ENCODE measurements around the gene ARSJ. TPM values are rescaled to one million over a fixed set of nuclear protein-coding genes. Genes with fewer than 3 reads are reported as not detected.
A peak's percentile ranks its signal among the peaks of the same experiment; 100 is the strongest.
"Not testable (repeated sequence)": the region's sequence is repeated elsewhere in the genome, so short reads cannot be mapped to it uniquely, and the experiment has no call there.

ARSJ gene
- total and polyA plus RNA-seq, 8 donors: 5.3 to 23.6 (median 7.5) TPM

GRCh38 chr4:114015444-114015899, 36.0 kb upstream of the ARSJ start:
- peak; percentile 22 for ATAC-seq
- no peaks in the 10 kb centered on the region for H3K36me3 ChIP-seq
- intact Hi-C loops (cut with DNase I): no loop called here

GRCh38 chr4:114013201-114013600, 33.8 kb upstream of the ARSJ start:
- H3K27me3 ChIP-seq; H3K27ac ChIP-seq; H3K9me3 ChIP-seq; H3K36me3 ChIP-seq; ATAC-seq; H3K4me3 ChIP-seq; DNase-seq; intact Hi-C loops (cut with DNase I); H3K4me1 ChIP-seq: not testable (repeated sequence)

More at GRCh38 chr4:114015444-114015899, 36.0 kb upstream of the ARSJ start:
- Histone ChIP-seq H3K4me1 (no peaks in the 10 kb centered on the region), H3K27ac (no peak overlapping the region), H3K27me3 (no peaks in the 10 kb centered on the region), H3K4me3 (no peak overlapping the region), H3K9me3 (peaks cover 0 to 2% of the 10 kb centered on the region in 2 donors)
- DNase-seq: no peak
- TF ChIP-seq CTCF (IDR thresholded peaks at IDR 0.05): no peak

- no peak for TF ChIP-seq CTCF (IDR thresholded peaks at IDR 0.05)
- no peak overlapping the region for H3K27ac ChIP-seq
- H3K36me3 ChIP-seq: no peaks in the 10 kb centered on the region
- H3K27me3 ChIP-seq: no peaks in the 10 kb centered on the region
- intact Hi-C loops (cut with DNase I): no loop called here
- H3K4me1 ChIP-seq: no peaks in the 10 kb centered on the region
- peaks cover 0 to 2% of the 10 kb centered on the region in 2 donors for H3K9me3 ChIP-seq
- ATAC-seq (peak; percentile 76), DNase-seq (peak in 1 of 4 donors; percentile 16)
- H3K4me3 ChIP-seq: no peak overlapping the region
These were observed 33.3 kb upstream of the ARSJ start for GRCh38 chr4:114012749-114013148.

- DNase-seq (no peak), ATAC-seq (peak; percentile 77)
- Histone ChIP-seq H3K9me3 (no peaks in the 10 kb centered on the region), H3K36me3 (no peaks in the 10 kb centered on the region), H3K27ac (no peak overlapping the region), H3K27me3 (no peaks in the 10 kb centered on the region), H3K4me3 (no peak overlapping the region), H3K4me1 (no peaks in the 10 kb centered on the region)
- no peak for TF ChIP-seq CTCF (IDR thresholded peaks at IDR 0.05)
- intact Hi-C loops (cut with DNase I): no loop called here
These were observed 26.4 kb upstream of the ARSJ start for GRCh38 chr4:114005569-114006442.

- H3K4me3 ChIP-seq; H3K4me1 ChIP-seq; intact Hi-C loops (cut with DNase I); H3K36me3 ChIP-seq; H3K27me3 ChIP-seq; DNase-seq; ATAC-seq; H3K9me3 ChIP-seq; H3K27ac ChIP-seq: not testable (repeated sequence)
These were observed 25.2 kb upstream of the ARSJ start for GRCh38 chr4:114004483-114005226.

- intact Hi-C loops (cut with DNase I): no loop called here
- Histone ChIP-seq H3K4me3 (no peak overlapping the region), H3K27me3 (no peaks in the 10 kb centered on the region), H3K9me3 (no peaks in the 10 kb centered on the region), H3K27ac (no peak overlapping the region), H3K4me1 (no peaks in the 10 kb centered on the region), H3K36me3 (no peaks in the 10 kb centered on the region)
- TF ChIP-seq CTCF (IDR thresholded peaks at IDR 0.05): no peak
- no peak for DNase-seq
- ATAC-seq: no peak
These were observed 19.1 kb upstream of the ARSJ start for GRCh38 chr4:113998531-113998930.

All from left lung (tissue), 10 donors.